HCT116 (cell line): ENCODE data around the gene OPN3. TPM values are rescaled to one million over a fixed set of nuclear protein-coding genes. Genes with fewer than 3 reads are reported as not detected.

Experiments
- ATAC-seq: fragments of 200-7000 bp; cut with Tn5 transposase; 2 replicates; pipeline ENCODE4 v1.9.1; 2020; ENCODE audit warnings: mild to moderate bottlenecking, moderate library complexity
- BruUV-seq: library from RNA; stranded (reverse); fragments of 400-500 nt; replicated peaks from 2 replicates; lab custom pipeline; 2021; lab: Mats Ljungman, UMichigan
- CTCF ChIA-PET: fragments of 300-600 bp; sonication (Branson Sonifier 250); formaldehyde crosslinking; loops from one replicate; lab custom pipeline; 2021; ENCODE audit warnings: antibody characterized with exemption; lab: Charles Lee
- POLR2A ChIA-PET: fragments of 300-600, 350-600 bp; sonication (Branson Sonifier 250); formaldehyde crosslinking; loops from one replicate; lab custom pipeline; 2021; ENCODE audit warnings: antibody characterized with exemption; lab: Charles Lee
- RAD21 ChIA-PET, 2 experiments: fragments of 300-600 bp; sonication (Branson Sonifier 250); formaldehyde crosslinking; loops; one replicate each; lab custom pipeline; 2023; ENCODE audit warnings: low total read pairs in 2 of 2; ENCODE audit not compliant: uncharacterized antibody in 2 of 2, unreplicated experiment in 2 of 2, low non-redundant PET in 1 of 2; lab: Charles Lee
- DNase-seq: peaks from one replicate; pipeline ENCODE4 v3.0.0-alpha.2; 2010; ENCODE audit warnings: low read depth, low spot score
- H2AFZ ChIP-seq: fragments of 200-600 bp; shearing (Covaris generic), sonication (generic); 2 replicates; pipeline ENCODE4 v1.6.1; 2017; ENCODE audit warnings: low read depth, mixed run types, mixed read lengths, antibody characterized with exemption, low read length; ENCODE audit not compliant: poor library complexity, severe bottlenecking
- H3K27ac ChIP-seq: 2 replicates; pipeline ENCODE4 v1.5.1; 2012; ENCODE audit warnings: low read depth, low read length
- H3K27me3 ChIP-seq: fragments of 200-600 bp; sonication (generic); 2 replicates; pipeline ENCODE4 v1.6.1; 2016; ENCODE audit warnings: mixed run types, low read length, mixed read lengths; ENCODE audit not compliant: insufficient read depth
- H3K36me3 ChIP-seq, 2 experiments: fragments of 200-500 bp in 1 of 2; fragments of 200-600 bp in 1 of 2; sonication (Bioruptor generic) in 1 of 2; sonication (generic) in 1 of 2; 2 replicates each; pipeline versions ENCODE4 v1.5.1 to v1.6.1; 2014 to 2016; ENCODE audit warnings: low read length in 2 of 2, inconsistent platforms in 1 of 2, mixed read lengths in 1 of 2, mixed run types in 1 of 2; ENCODE audit not compliant: insufficient read depth in 2 of 2, control insufficient read depth in 1 of 2
- H3K4me1 ChIP-seq, 2 experiments: fragments of 200-600 bp in 1 of 2; sonication (generic) in 1 of 2; 2 replicates each; pipeline versions ENCODE4 v1.5.1 to v1.6.1; 2012 to 2017; ENCODE audit warnings: low read length in 2 of 2, inconsistent platforms in 1 of 2, mild to moderate bottlenecking in 1 of 2, mixed read lengths in 1 of 2, mixed run types in 1 of 2, moderate library complexity in 1 of 2; ENCODE audit not compliant: insufficient read depth in 2 of 2, control insufficient read depth in 1 of 2
- H3K4me2 ChIP-seq: fragments of 200-600 bp; sonication (generic); 2 replicates; pipeline ENCODE4 v1.6.1; 2017; ENCODE audit warnings: mixed run types, low read length, mixed read lengths
- H3K4me3 ChIP-seq, 2 experiments: fragments of 200-600 bp in 1 of 2; sonication (generic) in 1 of 2; replicated peaks in 1 of 2; 2 replicates each; pipeline ENCODE4 v1.5.1; 2011 to 2016; ENCODE audit warnings: low read length in 2 of 2, control low read depth in 1 of 2, low read depth in 1 of 2, mild to moderate bottlenecking in 1 of 2, mixed read lengths in 1 of 2, mixed run types in 1 of 2
- H3K79me2 ChIP-seq: fragments of 200-600 bp; sonication (generic); 2 replicates; pipeline ENCODE4 v1.6.1; 2017; ENCODE audit warnings: mild to moderate bottlenecking, mixed run types, low read length, moderate library complexity, mixed read lengths; ENCODE audit not compliant: insufficient read depth
- H3K9ac ChIP-seq: fragments of 200-600 bp; sonication (generic); 2 replicates; pipeline ENCODE4 v1.6.1; 2016; ENCODE audit warnings: low read length, mixed read lengths
- H3K9me2 ChIP-seq: fragments of 200-600 bp; sonication (generic), shearing (Covaris generic); 2 replicates; pipeline ENCODE4 v1.6.1; 2017; ENCODE audit warnings: mixed run types, mild to moderate bottlenecking, moderate library complexity; ENCODE audit not compliant: insufficient read depth
- H3K9me3 ChIP-seq, 2 experiments: fragments of 200-500 bp in 1 of 2; fragments of 200-600 bp in 1 of 2; sonication (Bioruptor generic) in 1 of 2; sonication (generic) in 1 of 2; 2 replicates each; pipeline ENCODE4 v1.6.1; 2014 to 2017; ENCODE audit warnings: low read length in 2 of 2, mixed read lengths in 2 of 2, inconsistent platforms in 1 of 2, low read depth in 1 of 2, mild to moderate bottlenecking in 1 of 2, mixed run types in 1 of 2, moderate library complexity in 1 of 2; ENCODE audit not compliant: control insufficient read depth in 1 of 2, insufficient read depth in 1 of 2
- H4K20me1 ChIP-seq: fragments of 200-600 bp; sonication (generic), shearing (Covaris generic); 2 replicates; pipeline ENCODE4 v1.6.1; 2017; ENCODE audit warnings: mixed run types, mild to moderate bottlenecking, moderate library complexity; ENCODE audit not compliant: insufficient read depth
- CBX3 ChIP-seq: IDR thresholded peaks from 2 replicates; pipeline ENCODE4 v1.6.1; 2012; ENCODE audit warnings: low read depth
- CEBPB ChIP-seq: IDR thresholded peaks from 2 replicates; pipeline ENCODE4 v1.6.1; 2012; ENCODE audit warnings: low read depth
- CTCF ChIP-seq, 3 experiments: fragments of 200-600 bp in 1 of 3; sonication (generic) in 1 of 3; IDR thresholded peaks in 2 of 3; conservative IDR thresholded peaks in 1 of 3; 2 replicates each; pipeline ENCODE4 v1.5.1; 2012 to 2017; ENCODE audit warnings: low read depth in 2 of 3, low read length in 2 of 3, antibody characterized with exemption in 1 of 3, borderline replicate concordance in 1 of 3, control low read depth in 1 of 3, mild to moderate bottlenecking in 1 of 3, mixed read lengths in 1 of 3, mixed run types in 1 of 3, moderate library complexity in 1 of 3; ENCODE audit not compliant: insufficient read depth in 1 of 3
- EGR1 ChIP-seq: IDR thresholded peaks from 2 replicates; pipeline ENCODE4 v1.6.1; 2012; ENCODE audit warnings: low read depth
- EZH2 ChIP-seq: fragments of 200-600 bp; sonication (generic); IDR thresholded peaks from 2 replicates; pipeline ENCODE4 v1.6.1; 2017; ENCODE audit warnings: antibody characterized with exemption, mixed run types
- EZH2phosphoT487 ChIP-seq: fragments of 200-600 bp; IDR thresholded peaks from 2 replicates; pipeline ENCODE4 v1.6.1; 2018; ENCODE audit warnings: antibody characterized with exemption, borderline replicate concordance
- FOSL1 ChIP-seq: IDR thresholded peaks from 2 replicates; pipeline ENCODE4 v1.6.1; 2012; ENCODE audit warnings: low read depth
- JUND ChIP-seq: IDR thresholded peaks from 2 replicates; pipeline ENCODE4 v1.6.1; 2012
- MAX ChIP-seq: IDR thresholded peaks from 2 replicates; pipeline ENCODE4 v1.6.1; 2012
- POLR2A ChIP-seq: IDR thresholded peaks from 2 replicates; pipeline ENCODE4 v1.7.0; 2011; ENCODE audit warnings: borderline replicate concordance; ENCODE audit not compliant: insufficient read depth, insufficient read length; ENCODE audit errors: extremely low read depth
- POLR2AphosphoS5 ChIP-seq: IDR thresholded peaks from 2 replicates; pipeline ENCODE4 v1.6.1; 2011; ENCODE audit warnings: mild to moderate bottlenecking, low read depth, low read length, moderate library complexity
- RAD21 ChIP-seq: IDR thresholded peaks from 2 replicates; pipeline ENCODE4 v1.6.1; 2012; ENCODE audit warnings: low read depth, mild to moderate bottlenecking
- REST ChIP-seq: IDR thresholded peaks from 2 replicates; pipeline ENCODE4 v1.6.1; 2012; ENCODE audit warnings: low read depth
- SIN3A ChIP-seq: IDR thresholded peaks from 2 replicates; pipeline ENCODE4 v1.6.1; 2012; ENCODE audit warnings: low read depth
- SP1 ChIP-seq: IDR thresholded peaks from 2 replicates; pipeline ENCODE4 v1.6.1; 2012; ENCODE audit warnings: low read depth
- TCF7L2 ChIP-seq: IDR thresholded peaks from 2 replicates; pipeline ENCODE4 v1.7.0; 2011; ENCODE audit warnings: borderline replicate concordance, inconsistent platforms; ENCODE audit not compliant: insufficient read depth, insufficient read length; ENCODE audit errors: extremely low read depth
- YY1 ChIP-seq: IDR thresholded peaks from 2 replicates; pipeline ENCODE4 v1.6.1; 2011; ENCODE audit warnings: low read length, low read depth, moderate library complexity, mild to moderate bottlenecking; ENCODE audit not compliant: insufficient replicate concordance; ENCODE audit errors: extremely low read depth
- ZBTB33 ChIP-seq: IDR thresholded peaks from 2 replicates; pipeline ENCODE4 v1.6.1; 2011; ENCODE audit warnings: mild to moderate bottlenecking, low read length, moderate library complexity; ENCODE audit not compliant: insufficient replicate concordance; ENCODE audit errors: extremely low read depth
- ZFX ChIP-seq: fragments of 450-650 bp; IDR thresholded peaks from 2 replicates; pipeline ENCODE4 v1.6.1; 2017
- intact Hi-C: fragments of 100-400 bp; cut with micrococcal nuclease; formaldehyde crosslinking; loops from 2 replicates; pipeline ENCODE4 v1.10.0; 2022
- total RNA-seq: library from RNA; stranded (reverse); gene quantifications from one replicate; pipeline ENCODE4 v1.2.1, GENCODE V29; 2021; ENCODE audit not compliant: unreplicated experiment

The OPN3 gene
- total RNA-seq, 1 experiment from 2014 or later: 6.1 TPM

GRCh38 chr1:241642593-241642944, 2.4 kb upstream of the OPN3 start:
- POLR2A ChIA-PET: no interaction called here

More at GRCh38 chr1:241642593-241642944, 2.4 kb upstream of the OPN3 start:
- H3K4me1 ChIP-seq: peaks cover 5 to 29% of the 10 kb centered on the region in 2 experiments; a peak in 3 of 4 replicates
- H3K9me3 ChIP-seq: no peaks in the 10 kb centered on the region
- TF ChIP-seq SIN3A: no peak
- no peak for TF ChIP-seq JUND
- no peak for TF ChIP-seq YY1
- no peak for TF ChIP-seq POLR2A
- no peak for TF ChIP-seq SP1
- TF ChIP-seq REST: no peak
- TF ChIP-seq RAD21: no peak
- TF ChIP-seq CTCF (IDR thresholded peaks at IDR 0.05 in 2 of 3, conservative IDR thresholded peaks at IDR 0.05 in 1 of 3; ENCODE audit: borderline replicate concordance in 1 of 3, insufficient read depth in 1 of 3, low read depth in 2 of 3, low read length in 2 of 3): no peak
- no peak for TF ChIP-seq ZFX
- TF ChIP-seq TCF7L2: no peak
- no peak for TF ChIP-seq ZBTB33
- no peak for TF ChIP-seq MAX
- no peak for TF ChIP-seq POLR2AphosphoS5
- TF ChIP-seq FOSL1: no peak
- TF ChIP-seq CBX3: no peak
- TF ChIP-seq EZH2phosphoT487: no peak
- TF ChIP-seq EZH2: no peak
- no peak for TF ChIP-seq EGR1
- no peak for TF ChIP-seq CEBPB
- no peaks in the 10 kb centered on the region for H4K20me1 ChIP-seq
- no peak for ATAC-seq
- H3K36me3 ChIP-seq: no peaks in the 10 kb centered on the region
- peaks cover 18% of the 10 kb centered on the region; the same call in 1 of the 2 replicates for H3K79me2 ChIP-seq
- intact Hi-C loops: no loop called here
- no peak overlapping the region for H3K9ac ChIP-seq
- CTCF ChIA-PET: no interaction called here
- no peaks in the 10 kb centered on the region for H3K27me3 ChIP-seq
- DNase-seq: no peak
- H3K9me2 ChIP-seq: no peaks in the 10 kb centered on the region
- H3K4me3 ChIP-seq: no peak overlapping the region
- H3K4me2 ChIP-seq: no peak overlapping the region
- no TSS peak for BruUV-seq
- RAD21 ChIA-PET: no interaction called here
- H2AFZ ChIP-seq: no peak overlapping the region
- no peak overlapping the region for H3K27ac ChIP-seq
